GM12891 (cell line): Measurements from ENCODE around the gene UPK3B.
"Not testable (repeated sequence)": the region's sequence is repeated elsewhere in the genome, so short reads cannot be mapped to it uniquely, and the experiment has no call there.

Experiments
- PAX5 ChIP-seq: IDR thresholded peaks from 2 replicates; pipeline ENCODE4 v1.6.1; 2011; ENCODE audit warnings: low read length, moderate library complexity, mild to moderate bottlenecking; ENCODE audit not compliant: insufficient read depth, severe bottlenecking
- POLR2A ChIP-seq: IDR thresholded peaks from 2 replicates; pipeline ENCODE4 v1.6.1; 2011; ENCODE audit warnings: low read depth, low read length, control low read depth
- POLR2AphosphoS5 ChIP-seq: IDR thresholded peaks from 2 replicates; pipeline ENCODE4 v1.6.1; 2011; ENCODE audit warnings: low read depth, low read length, control low read depth
- POU2F2 ChIP-seq: IDR thresholded peaks from 2 replicates; pipeline ENCODE4 v1.6.1; 2011; ENCODE audit warnings: low read depth, mild to moderate bottlenecking, control low read depth, low read length, moderate library complexity
- TAF1 ChIP-seq: IDR thresholded peaks from 2 replicates; pipeline ENCODE4 v1.6.1; 2011; ENCODE audit warnings: low read depth, low read length, control low read depth

- not testable (repeated sequence) for TF ChIP-seq POLR2A, POLR2AphosphoS5, TAF1, POU2F2, PAX5
Measured at GRCh38 chr7:76483081-76483480, 27.3 kb upstream of the UPK3B start.
